Ovary (tissue), 3 donors: ENCODE data around the gene C3.

Experiments used
- EP300 ChIP-seq: sonication (generic); formaldehyde crosslinking; IDR thresholded peaks from one replicate; pipeline ENCODE4 v1.6.1; 2017; ENCODE audit warnings: antibody characterized with exemption
- TF ChIP-seq, protein P1 (sequence below), 3 donors: fragments of 450-650 bp in 2 of 3; fragments of 200-600 bp in 1 of 3; IDR thresholded peaks; one replicate each; pipeline versions ENCODE4 v1.5.1 to v1.8.0; 2016 to 2022; ENCODE audit warnings: antibody characterized with exemption in 3 of 3, mild to moderate bottlenecking in 1 of 3
- donor health status: DM: no; HTN: no; CAD: no.

DNA sequence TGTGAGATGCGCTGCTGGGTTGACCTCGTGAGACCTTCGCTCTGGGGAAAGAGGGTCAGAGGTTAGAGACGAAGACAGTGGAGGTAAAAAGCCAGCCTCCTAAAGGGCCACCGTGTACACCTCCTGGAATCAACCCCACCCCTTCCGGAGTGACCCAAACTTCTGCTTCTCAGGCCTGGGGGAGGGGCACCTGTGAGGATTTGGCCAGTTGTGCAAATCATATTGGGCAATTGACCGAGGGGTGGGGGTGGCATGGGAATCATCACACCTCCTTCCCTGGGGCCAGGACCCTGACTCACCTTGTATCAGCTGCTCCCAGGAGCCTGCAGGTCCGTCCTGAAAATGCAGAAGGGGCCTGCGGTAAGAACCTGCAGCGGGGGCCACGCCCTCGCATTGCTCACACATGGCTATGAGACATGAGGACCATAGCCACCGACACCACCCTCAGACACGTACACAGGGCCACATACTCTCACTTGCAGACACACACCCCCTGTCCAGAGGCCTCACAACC lies 53.3 kb downstream of the C3 start:
- TF ChIP-seq, protein P1, sequence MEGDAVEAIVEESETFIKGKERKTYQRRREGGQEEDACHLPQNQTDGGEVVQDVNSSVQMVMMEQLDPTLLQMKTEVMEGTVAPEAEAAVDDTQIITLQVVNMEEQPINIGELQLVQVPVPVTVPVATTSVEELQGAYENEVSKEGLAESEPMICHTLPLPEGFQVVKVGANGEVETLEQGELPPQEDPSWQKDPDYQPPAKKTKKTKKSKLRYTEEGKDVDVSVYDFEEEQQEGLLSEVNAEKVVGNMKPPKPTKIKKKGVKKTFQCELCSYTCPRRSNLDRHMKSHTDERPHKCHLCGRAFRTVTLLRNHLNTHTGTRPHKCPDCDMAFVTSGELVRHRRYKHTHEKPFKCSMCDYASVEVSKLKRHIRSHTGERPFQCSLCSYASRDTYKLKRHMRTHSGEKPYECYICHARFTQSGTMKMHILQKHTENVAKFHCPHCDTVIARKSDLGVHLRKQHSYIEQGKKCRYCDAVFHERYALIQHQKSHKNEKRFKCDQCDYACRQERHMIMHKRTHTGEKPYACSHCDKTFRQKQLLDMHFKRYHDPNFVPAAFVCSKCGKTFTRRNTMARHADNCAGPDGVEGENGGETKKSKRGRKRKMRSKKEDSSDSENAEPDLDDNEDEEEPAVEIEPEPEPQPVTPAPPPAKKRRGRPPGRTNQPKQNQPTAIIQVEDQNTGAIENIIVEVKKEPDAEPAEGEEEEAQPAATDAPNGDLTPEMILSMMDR (IDR thresholded peaks at IDR 0.05), result no peak
- no peak for TF ChIP-seq EP300
